RPMI7951 (cell line): Measurements from ENCODE around the gene SLC35A5. TPM values are rescaled to one million over a fixed set of nuclear protein-coding genes. Genes with fewer than 3 reads are reported as not detected.
"Not testable (repeated sequence)": the region's sequence is repeated elsewhere in the genome, so short reads cannot be mapped to it uniquely, and the experiment has no call there.

Experiments used
- DNase-seq: peaks from one replicate; pipeline ENCODE4 v3.0.0-alpha.2; 2012; ENCODE audit warnings: low read depth
- total RNA-seq: library from RNA; depleted of rRNA; stranded (reverse); fragments of >200 nt; shearing (Covaris generic); gene quantifications from 2 replicates; pipeline ENCODE4 v1.2.3, GENCODE V29; 2014; rRNA removed

SLC35A5 gene, protein sequence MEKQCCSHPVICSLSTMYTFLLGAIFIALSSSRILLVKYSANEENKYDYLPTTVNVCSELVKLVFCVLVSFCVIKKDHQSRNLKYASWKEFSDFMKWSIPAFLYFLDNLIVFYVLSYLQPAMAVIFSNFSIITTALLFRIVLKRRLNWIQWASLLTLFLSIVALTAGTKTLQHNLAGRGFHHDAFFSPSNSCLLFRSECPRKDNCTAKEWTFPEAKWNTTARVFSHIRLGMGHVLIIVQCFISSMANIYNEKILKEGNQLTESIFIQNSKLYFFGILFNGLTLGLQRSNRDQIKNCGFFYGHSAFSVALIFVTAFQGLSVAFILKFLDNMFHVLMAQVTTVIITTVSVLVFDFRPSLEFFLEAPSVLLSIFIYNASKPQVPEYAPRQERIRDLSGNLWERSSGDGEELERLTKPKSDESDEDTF
- 42.1 and 51.5 TPM in 2 replicates for total RNA-seq

DNA sequence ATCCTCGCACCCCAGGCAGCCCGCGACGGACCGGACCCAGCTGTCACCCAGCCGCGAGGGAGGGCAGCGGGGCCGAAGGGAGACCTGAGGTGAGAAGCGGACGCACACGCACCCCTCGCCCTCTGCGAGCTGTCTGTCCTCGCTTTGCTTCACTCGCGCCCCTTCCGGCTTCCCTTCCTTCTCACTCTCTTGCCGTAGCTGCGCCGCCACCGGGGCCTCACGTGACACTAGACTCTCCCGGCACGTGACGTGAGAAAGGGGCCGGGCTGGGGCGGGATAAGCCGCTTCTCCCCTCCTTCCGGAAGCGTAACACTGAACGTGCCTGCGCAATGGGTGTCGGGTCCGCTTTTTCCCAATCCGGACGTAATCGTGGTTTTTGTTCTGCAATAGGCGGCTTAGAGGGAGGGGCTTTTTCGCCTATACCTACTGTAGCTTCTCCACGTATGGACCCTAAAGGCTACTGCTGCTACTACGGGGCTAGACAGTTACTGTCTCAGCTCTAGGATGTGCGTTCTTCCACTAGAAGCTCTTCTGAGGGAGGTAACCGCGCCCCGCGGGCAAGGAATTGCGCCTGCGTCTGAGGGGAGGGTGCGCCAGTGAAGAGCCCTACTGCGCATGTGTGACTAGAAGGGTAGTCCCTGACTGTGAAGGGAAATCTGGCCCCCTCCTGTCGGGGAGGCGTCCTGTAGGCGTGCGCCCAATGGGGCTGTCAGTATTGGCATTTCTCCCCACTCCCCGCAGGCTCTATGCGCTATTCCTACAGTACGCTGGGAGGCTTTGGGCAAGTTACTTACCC lies at the start of gene SLC35A5, which contains the start of gene ATG3:
TSS of gene SLC35A5 (plus strand) at position 312 of the 796 bp plus-strand sequence. CDS start 1,359 bp downstream, outside the sequence.
TSS of gene ATG3 (minus strand) at position 229 of the 796 bp plus-strand sequence. CDS start 434 bp downstream, outside the sequence.
- DNase-seq = peak; percentile 98

DNA sequence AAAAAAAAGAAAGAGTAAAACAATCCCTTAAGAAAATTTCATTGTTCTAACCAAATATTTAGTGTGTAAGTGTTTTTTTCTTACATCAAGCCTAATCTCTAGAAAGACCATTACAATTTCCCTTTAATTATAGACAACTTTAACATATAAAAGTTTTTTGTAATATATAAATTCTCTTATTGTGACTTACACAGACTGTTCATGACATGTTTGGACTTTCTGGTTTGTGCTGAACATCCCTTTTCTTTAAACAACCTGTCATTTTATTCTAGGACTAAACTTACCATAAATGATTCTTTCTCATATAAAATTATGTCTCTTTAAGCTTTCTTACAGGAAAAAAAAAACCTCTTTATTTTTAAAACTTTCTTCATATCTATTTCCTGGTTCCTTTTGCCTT lies 49.5 kb upstream of the SLC35A5 start:
- peak; percentile 6 for DNase-seq

DNA sequence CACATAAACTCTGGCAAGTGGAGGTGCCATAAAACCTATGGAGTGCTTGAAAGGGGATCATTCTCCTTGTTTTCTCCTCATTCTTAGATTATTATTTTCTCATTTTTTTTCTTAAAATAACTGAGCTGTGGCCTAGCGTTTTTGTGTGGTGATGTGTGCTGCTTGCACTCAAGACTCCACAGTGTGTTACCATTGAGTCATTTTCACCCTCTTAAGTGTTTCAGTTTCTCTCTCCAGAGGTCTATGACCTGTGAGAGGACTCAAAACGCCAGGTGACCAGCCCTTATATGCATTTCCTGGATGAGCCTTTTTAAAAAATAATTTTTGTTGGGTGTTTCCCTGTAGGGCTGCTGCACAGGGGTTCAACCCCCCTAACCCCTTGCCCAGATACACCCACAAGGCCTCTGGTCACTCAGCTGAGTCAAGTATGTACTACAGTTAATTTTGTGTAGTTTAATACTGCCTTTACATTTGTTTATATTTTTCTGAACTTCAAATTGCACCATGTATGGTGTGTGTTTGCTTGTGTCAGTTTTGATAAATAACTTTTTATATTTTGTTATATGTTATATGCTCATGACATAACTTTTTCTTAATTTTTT lies 47.2 kb upstream of the SLC35A5 start:
- no peak for DNase-seq

DNA sequence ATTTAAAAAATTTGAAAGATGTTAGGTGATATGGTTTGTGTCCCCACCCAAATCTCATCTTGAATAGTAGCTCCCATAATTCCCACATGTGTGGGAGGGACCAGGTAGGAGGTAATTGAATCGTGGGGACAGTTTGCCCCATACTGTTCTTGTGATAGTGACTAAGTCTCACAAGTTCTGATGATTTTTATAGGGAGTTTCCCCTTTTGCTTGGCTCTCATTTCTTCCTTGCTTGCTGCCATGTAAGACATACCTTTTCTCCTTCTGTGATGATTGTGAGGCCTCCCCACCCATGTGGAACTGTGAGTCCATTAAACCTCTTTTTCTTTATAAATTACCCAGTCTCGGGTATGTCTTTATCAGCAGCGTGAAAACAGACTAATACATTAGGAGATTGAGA lies 42.9 kb upstream of the SLC35A5 start:
- DNase-seq = not testable (repeated sequence)

DNA sequence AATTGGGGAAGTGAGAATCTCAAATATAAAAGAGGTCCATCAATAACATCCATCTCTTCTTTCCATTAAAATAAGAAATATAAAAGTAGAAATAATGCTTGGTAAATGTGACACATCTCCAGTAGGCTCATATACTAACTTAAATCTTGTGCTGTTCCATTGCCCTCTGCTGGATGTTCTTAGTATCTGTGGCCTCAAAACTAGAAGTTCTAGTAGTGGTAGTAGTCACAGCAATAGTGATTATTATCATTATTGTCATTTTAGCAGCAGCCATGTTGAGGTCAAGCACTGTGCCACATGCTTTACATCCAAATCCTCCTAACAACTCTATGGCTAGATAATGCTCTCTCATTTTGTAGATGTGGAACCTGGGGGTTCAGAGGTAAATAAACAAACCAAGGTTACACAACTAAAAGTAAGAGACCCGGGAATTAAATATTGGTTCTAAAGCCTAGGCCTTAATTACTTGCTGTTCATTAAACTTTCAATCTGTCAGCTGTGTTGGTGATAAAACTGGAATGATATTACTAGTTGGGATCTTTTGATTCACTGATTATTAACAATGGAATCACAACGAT lies 42.3 kb upstream of the SLC35A5 start:
- DNase-seq = peak; percentile 66

DNA sequence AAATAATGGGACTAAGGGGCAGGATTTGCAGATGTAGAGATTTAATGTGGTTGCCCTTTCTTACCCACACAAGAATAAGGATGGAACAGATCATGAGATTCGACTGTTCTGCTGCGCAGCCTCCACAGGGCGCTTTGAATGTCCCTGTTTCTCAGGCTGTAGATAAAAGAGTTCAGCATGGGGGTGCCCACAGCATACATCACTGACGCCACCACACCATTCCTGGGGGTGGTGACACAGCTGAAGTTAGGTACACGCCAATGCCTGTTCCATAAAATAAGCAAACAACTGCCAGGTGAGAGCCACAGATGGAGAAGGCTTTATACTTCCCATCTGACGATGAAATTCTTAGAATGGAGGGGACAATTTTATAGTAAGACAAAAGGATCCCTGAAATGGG lies 37.7 kb upstream of the SLC35A5 start:
- DNase-seq = not testable (repeated sequence)

DNA sequence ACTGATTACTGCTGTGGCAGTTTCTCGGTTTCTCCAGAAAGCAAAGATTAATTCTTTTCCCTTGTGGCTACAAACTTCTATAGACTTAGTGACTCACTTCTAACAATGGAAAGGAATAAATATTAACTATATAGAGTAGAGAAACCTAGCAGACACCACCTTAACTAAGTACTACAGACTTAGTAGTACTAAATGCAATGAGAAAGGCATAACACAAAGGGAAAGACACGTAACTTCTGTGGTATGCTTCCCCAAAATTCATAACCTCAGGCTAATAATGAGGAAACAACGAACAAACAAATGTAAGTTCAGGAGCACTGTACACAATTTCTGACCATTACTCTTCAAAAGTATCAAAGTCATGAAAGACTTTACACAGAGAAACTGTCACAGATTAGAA lies 31.3 kb upstream of the SLC35A5 start:
- DNase-seq = no peak

DNA sequence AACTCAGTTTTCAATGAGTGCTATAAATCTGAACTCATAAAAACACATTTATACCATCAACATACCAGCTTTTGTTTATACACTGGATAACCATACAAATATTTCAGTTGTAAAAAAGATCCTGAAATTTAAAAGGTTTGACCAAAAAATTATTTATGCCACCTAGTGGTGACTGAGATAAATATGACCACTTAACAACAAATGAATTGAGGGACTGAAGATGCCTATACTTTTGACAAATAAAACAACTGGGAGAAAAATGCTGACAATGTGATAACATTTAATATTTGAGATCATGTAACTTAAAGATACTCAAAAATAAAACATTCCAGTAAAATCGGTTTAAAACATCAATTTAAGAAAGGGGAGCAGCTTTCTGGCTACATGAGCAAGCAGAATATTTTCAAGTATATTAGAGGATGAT lies 30.5 kb upstream of the SLC35A5 start:
- peak; percentile 35 for DNase-seq

DNA sequence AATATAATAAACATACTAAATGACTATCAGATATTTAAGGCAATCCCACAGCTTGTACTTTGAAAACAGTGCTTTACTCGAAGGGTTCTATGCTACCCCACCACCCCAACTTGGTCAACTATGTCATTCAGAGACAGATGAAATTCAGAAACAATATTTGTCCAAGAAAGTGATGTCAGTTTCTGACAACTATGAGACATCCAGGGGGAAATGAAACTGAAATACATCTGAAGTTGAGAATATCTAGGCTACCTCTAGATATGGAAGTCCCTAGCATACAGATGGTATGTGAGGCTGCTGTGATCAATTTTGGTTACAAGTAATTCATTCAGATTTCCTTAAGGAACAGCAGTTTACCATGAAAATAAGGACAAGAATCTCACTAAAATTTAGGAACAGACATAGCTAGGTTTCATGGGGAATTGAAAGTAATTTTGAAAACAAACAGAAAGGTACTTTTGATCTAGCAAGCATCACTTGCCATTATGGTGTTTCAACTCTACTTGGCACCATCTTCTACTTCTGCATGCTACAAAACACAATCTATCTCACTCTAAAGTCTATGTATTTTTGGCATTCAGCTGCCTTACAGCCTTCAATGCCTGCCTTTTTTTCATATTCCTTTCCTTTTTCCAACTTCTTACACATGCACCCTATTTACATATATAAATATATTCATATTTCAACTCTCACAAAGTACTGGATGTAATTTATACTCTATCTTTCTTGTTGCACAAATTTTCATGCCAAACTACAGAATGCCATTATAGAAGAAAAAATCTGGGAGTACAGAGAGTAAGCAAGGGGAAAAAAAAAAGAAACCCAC lies 21.8 kb upstream of the SLC35A5 start:
- DNase-seq = no peak

DNA sequence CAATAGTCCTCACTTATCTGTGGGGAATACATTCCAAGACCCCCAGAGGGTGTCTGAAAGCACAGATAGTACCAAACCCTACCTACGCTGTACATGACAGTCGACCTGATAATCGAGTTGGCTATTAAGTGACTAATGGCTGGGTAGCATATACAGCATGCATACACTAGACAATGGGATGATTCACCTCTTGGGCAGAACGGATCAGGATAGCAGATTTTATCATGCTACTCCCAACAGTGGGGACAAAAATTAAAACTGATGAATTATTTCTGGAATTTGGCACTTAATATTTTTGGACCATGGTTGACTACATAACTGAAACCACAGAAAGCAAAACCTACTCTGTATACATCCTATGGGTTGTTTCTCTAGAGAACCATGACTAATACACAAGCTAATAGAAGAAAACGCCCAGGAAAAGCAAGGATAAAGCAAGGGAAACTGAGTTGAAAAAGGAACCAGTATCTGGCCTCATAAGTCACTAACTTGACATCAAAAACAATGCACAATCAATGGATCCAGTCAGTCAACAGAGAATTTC lies 15.6 kb upstream of the SLC35A5 start:
- DNase-seq = no peak

DNA sequence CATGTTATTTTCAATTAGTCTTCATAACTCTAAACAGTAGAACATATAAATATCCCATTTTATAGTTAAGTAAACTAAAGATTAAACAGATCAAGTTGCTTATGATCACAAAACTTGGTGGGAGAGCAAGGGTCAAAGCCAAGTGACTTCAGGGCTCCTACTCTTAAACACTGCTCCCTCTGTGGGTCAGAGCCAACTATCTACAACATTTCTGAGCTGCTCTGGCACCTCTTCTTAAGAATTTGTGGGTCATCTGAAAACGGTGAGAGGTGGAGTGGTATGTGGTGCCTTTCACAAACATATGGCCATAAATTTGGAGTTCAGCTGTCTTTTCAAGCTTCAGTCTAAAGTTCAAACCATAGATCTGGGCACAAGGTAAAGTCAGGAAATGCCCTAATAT lies 11.0 kb upstream of the SLC35A5 start:
- DNase-seq = no peak

DNA sequence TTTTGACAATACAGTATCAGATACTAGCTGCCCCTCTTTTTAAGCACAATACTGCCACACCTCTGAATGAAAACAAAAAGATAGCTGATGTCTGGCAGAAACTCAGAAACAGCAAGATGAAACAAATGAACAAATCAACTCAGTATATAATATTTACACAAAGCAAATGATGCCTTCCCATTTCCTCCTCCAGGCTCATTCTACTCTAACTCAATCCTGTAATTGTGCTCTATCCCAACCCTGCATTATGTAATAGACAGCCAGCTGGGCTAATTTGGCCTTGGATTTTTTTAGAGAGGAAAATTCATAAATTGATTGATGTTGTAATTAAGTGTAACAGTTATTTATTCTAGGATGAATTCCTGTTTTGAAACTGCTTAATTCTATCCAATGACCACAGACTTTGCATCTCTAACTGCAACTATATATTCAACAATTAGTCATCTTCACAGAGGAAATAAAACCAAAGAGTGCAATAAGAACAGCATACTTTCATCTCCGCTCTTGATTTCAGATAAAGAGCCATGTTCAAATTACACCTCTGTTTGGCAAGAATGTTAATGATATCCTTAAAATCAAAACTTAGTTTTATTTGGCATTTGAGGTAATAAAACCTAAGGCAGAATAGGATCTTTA lies 6.2 kb upstream of the SLC35A5 start:
- DNase-seq = no peak

DNA sequence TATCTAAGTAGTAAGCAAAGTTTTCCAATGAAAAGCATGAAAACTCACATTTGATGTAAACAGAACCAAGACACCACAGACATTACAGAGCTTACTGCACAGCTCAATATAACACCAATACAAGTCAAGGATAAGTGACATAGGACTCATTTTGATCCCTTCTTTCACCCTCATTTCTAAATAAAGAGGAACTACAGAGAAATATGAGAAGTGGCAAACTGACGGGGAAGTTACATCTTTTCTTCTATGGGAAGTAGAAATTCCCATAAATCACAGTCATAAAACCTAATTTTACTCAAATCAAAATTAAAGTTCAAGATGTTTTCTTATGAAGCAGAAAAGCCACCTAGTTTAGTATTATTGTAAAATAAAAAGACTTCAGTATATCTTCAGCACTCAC lies 3.9 kb upstream of the SLC35A5 start:
- DNase-seq = no peak

DNA sequence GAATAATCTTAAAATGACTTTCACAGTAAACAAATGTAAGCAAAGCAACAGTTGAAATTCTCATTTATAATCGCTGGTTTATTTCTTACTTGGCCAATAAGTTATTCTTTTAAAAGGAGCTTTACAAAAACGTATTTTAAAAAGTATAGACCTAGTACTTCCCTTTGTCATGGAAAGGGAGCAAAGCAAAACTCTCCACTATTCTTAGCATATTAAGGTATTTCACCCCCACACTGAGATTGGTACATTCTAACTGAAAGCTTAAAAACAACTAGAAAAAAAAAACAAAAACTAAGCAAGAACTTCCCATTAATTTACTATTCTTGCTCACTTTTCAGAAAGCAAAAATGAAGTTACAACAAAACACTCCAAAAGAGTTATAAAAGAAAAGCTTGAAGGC lies 1.5 kb upstream of the SLC35A5 start:
- DNase-seq = no peak

DNA sequence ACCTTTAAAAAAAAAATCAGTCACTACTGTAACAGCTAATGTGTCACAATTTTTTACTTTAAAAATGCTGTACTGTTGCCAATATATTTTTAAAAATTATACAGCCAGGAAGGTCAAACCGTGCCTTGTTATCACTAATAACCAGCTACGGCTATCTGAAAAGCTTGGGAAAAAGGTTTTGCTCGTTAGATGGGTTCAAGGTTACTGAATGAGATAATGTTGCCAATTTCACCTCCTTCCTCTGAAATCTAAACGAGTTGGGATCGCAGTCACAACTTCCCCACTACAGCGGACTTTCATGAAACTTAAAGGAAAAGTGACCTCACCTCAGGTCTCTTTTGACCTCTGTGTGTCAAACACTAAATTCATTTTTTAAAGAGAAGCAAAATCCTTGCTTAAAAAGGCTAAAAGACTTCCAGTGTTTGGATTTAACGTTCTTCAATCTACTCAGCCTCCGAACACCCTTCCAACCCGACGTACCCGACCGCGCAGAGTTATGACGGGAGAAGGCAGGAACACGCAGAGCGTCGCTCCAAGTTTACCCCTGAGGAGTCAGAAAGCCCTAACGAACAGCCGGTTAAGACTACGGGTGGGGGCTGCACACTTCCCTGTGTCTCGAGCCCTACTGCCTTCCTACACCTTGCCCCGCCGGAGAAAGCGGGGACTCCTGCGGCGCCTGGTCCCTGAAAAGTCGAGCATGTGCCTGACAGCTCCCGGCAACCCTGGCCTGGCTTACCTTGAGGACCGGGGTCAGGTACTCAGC lies 943 bp upstream of the SLC35A5 start:
- peak; percentile 80 for DNase-seq

DNA sequence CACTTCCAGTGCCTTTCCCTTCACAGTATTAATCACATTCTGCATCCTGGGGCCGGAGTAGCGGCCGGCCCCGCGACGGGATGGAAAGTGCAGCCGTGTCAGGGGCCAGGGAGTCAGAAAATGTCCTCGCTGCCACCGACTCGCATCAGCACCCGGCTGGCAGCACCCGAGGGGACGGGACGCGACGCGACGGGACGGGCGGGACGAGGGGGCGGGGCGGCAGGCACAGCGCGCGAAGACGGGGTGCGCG lies 436 bp upstream of the SLC35A5 start:
- no peak for DNase-seq

DNA sequence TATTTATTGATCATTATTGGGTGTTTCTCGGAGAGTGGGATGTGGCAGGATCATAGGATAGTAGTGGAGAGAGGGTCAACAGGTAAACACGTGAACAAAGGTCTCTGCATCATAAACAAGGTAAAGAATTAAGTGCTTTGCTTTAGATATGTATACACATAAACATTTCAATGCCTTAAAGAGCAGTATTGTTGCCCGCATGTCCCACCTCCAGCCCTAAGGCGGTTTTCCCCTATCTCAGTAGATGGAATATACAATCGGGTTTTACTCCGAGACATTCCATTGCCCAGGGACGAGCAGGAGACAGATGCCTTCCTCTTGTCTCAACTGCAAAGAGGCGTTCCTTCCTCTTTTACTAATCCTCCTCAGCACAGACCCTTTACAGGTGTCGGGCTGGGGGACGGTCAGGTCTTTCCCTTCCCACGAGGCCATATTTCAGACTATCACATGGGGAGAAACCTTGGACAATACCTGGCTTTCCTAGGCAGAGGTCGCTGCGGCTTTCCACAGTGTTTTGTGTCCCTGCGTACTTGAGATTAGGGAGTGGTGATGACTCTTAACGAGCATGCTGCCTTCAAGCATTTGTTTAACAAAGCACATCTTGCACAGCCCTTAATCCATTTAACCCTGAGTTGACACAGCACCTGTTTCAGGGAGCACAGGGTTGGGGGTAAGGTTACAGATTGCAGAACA lies 2.5 kb downstream of the SLC35A5 start:
- DNase-seq = not testable (repeated sequence)

DNA sequence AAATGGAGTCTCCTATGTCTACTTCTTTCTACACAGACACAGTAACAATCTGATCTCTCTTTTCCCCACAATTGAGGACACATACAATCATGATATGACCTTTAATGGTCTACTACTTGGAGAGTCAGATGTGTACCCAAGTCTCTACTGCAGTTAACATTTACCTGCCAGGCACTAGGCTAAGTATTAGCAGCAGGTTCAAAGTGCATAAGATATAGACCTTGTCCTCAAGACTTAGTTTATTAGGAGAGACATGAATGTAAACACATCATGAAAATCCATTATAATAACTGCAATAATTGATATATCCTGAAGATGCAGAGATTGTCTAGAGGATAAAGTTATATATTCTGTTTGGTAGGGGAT lies 3.1 kb downstream of the SLC35A5 start:
- DNase-seq = no peak

DNA sequence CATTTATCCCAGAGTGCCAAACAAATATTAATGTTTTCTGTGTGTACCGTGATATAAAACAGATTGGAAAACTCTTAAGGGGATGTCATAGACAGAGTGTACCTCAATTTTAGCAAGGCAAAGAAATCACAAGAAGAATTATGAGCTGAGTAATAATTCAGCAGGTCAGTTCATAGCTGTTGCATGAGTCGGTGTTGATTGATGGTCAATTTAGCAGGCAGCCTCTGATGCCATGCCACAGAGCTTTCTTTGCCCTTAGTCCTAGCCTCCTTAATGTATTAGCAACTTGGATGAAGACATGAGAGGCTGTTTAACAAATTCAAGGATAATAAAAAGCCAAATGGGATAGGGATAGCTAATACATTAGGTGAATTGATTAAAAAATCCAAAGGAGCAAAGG lies 6.8 kb downstream of the SLC35A5 start:
- peak; percentile 14 for DNase-seq
